OCI-LY1 (cell line): ENCODE results near the gene VPS36.

Experiments
- CTCF ChIP-seq: fragments of 200-600 bp; sonication (generic), shearing (Covaris generic); IDR thresholded peaks from 2 replicates; pipeline ENCODE4 v1.5.1; 2017; ENCODE audit warnings: mild to moderate bottlenecking, antibody characterized with exemption, low read length, moderate library complexity, mixed read lengths
- EZH2 ChIP-seq: fragments of 200-600 bp; sonication (generic), shearing (Covaris generic); IDR thresholded peaks from 2 replicates; pipeline ENCODE4 v1.8.0; 2017; ENCODE audit warnings: borderline replicate concordance, mixed run types, mild to moderate bottlenecking, antibody characterized with exemption, low read length, moderate library complexity, mixed read lengths

- TF ChIP-seq CTCF: no peak
- no peak for TF ChIP-seq EZH2
Measured at GRCh38 chr13:52395704-52396103, 54.7 kb downstream of the VPS36 start.
